Bronchial epithelial cell (primary cell): ENCODE results near the gene HVCN1. TPM values are rescaled to one million over a fixed set of nuclear protein-coding genes. Genes with fewer than 3 reads are reported as not detected.

ENCODE experiments used
- DNase-seq: peaks from one replicate; pipeline ENCODE4 v3.0.0-alpha.2; 2010; ENCODE audit warnings: low read depth
- FAIRE-seq: peaks from 2 replicates; lab custom pipeline; 2011; peaks lifted over from hg19 to GRCh38; lab: Jason Lieb, UNC
- H3K27me3 ChIP-seq: 2 replicates; pipeline ENCODE4 v1.5.1; 2011; ENCODE audit warnings: low read length; ENCODE audit not compliant: control insufficient read depth, insufficient read depth
- H3K36me3 ChIP-seq: 2 replicates; pipeline ENCODE4 v1.5.1; 2011; ENCODE audit warnings: low read length; ENCODE audit not compliant: control insufficient read depth, insufficient read depth
- H3K4me3 ChIP-seq: 2 replicates; pipeline ENCODE4 v1.5.1; 2011; ENCODE audit warnings: mild to moderate bottlenecking, low read depth, low read length, control low read depth
- total RNA-seq: library from RNA; depleted of rRNA; stranded (reverse); fragments of >200 nt; gene quantifications from 2 replicates; pipeline ENCODE4 v1.2.1, GENCODE V29; 2014
- TF ChIP-seq, protein P1 (sequence below): IDR thresholded peaks from 2 replicates; pipeline ENCODE4 v1.5.1; 2011; ENCODE audit warnings: mild to moderate bottlenecking, moderate library complexity, low read length, control low read depth, inconsistent platforms; ENCODE audit not compliant: insufficient read depth, severe bottlenecking

Gene HVCN1
- total RNA-seq, 1 donor from 2014 or later: 0.53 TPM

DNA sequence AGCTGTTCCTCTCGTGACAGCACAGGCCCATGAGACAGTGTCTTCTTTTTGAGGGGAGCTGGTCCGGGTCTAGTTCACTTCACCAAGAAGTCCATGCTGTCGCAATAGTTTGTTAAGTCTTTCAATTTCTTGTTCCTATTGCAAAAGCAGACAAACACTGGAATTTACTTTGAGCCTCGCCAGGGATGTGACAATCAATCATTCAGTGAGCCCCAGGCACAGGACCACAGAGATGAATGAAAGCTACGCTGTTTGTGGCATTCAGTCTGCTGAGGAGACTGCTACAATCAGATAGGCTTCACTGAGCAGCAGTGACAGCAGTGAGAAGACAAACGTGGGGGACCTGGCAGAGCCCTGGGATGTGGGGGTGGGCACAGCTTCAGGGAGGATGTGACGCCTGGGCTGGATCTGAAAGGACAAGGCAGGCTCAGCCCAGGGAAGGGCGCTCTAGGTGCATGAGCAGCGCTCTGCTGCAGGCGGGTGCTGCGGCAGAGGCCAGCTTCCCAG is 39.5 kb downstream of the HVCN1 start:
- Histone ChIP-seq H3K4me3 (no peak overlapping the region), H3K36me3 (no peaks in the 10 kb centered on the region), H3K27me3 (no peaks in the 10 kb centered on the region)
- no peak for DNase-seq
- TF ChIP-seq, protein P1, sequence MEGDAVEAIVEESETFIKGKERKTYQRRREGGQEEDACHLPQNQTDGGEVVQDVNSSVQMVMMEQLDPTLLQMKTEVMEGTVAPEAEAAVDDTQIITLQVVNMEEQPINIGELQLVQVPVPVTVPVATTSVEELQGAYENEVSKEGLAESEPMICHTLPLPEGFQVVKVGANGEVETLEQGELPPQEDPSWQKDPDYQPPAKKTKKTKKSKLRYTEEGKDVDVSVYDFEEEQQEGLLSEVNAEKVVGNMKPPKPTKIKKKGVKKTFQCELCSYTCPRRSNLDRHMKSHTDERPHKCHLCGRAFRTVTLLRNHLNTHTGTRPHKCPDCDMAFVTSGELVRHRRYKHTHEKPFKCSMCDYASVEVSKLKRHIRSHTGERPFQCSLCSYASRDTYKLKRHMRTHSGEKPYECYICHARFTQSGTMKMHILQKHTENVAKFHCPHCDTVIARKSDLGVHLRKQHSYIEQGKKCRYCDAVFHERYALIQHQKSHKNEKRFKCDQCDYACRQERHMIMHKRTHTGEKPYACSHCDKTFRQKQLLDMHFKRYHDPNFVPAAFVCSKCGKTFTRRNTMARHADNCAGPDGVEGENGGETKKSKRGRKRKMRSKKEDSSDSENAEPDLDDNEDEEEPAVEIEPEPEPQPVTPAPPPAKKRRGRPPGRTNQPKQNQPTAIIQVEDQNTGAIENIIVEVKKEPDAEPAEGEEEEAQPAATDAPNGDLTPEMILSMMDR: no peak
- FAIRE-seq: no peak

DNA sequence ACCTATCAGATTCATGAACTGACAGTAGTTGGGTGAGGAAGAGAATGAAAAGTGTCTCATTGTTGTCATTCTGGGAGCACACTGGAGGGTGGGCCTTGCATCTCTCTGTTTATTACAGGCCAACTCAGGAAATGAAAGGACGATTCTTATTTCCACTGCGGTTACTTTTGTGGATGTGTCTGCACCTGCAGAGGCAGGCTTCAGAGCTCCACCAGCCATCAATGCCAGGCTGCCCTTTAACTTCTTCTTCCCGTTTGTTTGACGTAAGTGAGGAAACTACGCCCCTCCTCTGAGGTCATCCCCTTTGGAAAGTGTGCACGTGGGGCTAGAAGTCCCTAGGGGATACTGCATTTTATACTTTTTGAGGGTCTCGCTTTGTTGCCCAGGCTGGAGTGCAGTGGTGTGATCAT is 41.3 kb downstream of the HVCN1 start:
- no peak for FAIRE-seq
- TF ChIP-seq, protein P1: no peak
- Histone ChIP-seq H3K27me3 (no peaks in the 10 kb centered on the region), H3K4me3 (no peak overlapping the region), H3K36me3 (no peaks in the 10 kb centered on the region)
- DNase-seq: no peak

DNA sequence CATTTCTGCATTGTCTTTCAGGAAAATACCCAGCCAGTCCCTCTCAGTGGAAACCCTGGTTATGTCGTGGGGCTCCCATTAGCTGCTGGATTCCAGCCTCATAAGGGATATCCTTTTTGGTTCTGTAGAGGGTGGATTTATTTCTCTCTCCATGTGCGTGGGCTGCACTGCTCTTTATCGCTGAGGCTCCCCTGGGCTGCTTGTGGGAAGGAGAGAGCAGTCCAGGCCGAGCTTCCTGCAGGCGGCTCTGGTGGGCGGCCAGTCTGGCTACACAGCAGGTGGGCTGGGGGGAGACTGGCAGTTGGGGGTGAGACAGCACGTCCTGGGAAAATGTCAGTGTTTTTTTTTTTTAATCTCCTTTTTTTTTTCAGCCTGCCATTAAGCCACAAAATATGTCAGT is 47.4 kb downstream of the HVCN1 start:
- FAIRE-seq (no peak), DNase-seq (no peak)
- Histone ChIP-seq H3K27me3 (no peaks in the 10 kb centered on the region), H3K36me3 (no peaks in the 10 kb centered on the region), H3K4me3 (no peak overlapping the region)
- TF ChIP-seq, protein P1: no peak

DNA sequence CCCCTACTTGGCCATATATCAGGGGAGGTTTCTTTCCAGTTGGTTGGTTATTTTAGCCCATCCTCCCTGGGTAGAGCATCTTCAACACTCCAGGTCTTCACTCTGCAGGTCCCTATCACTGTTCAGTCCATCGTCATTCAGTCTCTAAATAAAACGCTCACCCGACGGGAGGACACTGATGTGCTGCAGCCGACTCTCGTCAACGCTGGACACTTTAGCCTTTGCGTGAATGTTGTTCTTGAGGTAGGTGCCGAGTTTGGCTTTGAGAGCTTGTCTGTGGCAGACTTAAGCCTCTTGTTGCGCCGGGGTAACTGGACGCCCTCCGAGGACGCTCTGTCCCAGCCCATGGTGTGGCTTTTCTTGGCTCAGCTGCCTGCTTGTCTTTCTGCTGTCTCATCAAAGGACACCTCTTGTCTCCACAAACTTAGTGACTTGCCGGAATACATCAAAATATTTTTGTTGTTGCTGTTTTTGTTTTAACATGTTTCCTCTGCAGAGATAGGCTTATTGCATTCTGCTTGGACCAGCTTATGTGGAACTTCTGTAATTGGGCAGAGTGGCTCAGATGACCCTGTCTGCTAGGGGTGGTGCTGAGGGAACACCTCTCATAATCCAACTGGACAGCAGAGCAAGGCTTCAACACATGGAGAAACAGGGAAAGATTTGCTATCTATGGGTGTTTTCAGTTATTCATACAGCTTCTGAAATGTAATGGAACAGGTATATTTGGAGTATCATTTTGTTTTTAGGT is 48.5 kb downstream of the HVCN1 start:
- DNase-seq: no peak
- Histone ChIP-seq H3K36me3 (no peaks in the 10 kb centered on the region), H3K4me3 (no peak overlapping the region), H3K27me3 (no peaks in the 10 kb centered on the region)
- TF ChIP-seq, protein P1: no peak
- FAIRE-seq: no peak

DNA sequence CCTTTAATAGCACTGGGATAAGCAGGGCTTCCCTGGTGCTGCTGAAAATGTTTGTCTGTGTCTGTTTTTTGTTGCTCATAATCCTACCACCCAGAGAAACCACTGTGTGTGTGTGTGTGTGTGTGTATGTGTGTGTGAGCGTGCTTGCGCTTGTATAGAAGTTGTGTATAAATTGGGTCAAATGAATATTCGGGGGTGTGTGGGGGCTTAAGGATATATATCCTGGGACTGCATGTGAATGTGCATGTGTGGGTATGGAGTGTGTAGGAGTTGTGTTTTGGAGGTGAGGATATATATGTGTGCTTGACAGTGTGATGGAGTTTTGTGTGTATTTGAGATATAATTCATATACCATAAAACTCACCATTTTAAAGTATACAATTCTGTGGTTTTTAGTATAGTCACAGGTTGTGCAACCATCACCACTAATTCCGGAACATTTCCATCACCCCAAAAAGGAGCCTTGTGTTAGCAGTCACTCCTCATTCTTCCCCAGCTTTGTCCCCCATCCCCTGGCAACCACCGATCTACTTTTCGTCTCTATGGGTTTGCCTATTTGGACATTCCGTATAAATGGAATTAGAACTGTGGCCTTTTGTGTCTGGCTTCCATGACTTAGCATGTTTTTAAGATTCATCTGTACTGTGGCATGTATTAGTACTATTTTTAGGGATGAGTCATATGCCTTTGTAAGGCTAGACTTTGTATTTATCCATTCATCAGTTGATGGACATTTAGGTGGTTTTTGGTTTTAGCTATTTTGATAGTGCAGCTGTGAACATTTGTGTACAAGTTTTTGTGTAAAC is 49.4 kb downstream of the HVCN1 start:
- TF ChIP-seq, protein P1: no peak
- Histone ChIP-seq H3K4me3 (no peak overlapping the region), H3K36me3 (no peaks in the 10 kb centered on the region), H3K27me3 (no peaks in the 10 kb centered on the region)
- FAIRE-seq: no peak
- peak; percentile 69 for DNase-seq
